Urothelium cell line (cell line): ENCODE results near the gene KRT1.
A peak's percentile ranks its signal among the peaks of the same experiment; 100 is the strongest.

Experiments used
- DNase-seq: peaks from one replicate; pipeline ENCODE4 v3.0.0; 2011; ENCODE audit warnings: low spot score, mixed read lengths
- FAIRE-seq: peaks from 2 replicates; lab custom pipeline; 2011; peaks lifted over from hg19 to GRCh38; lab: Jason Lieb, UNC

KRT1 gene

GRCh38 chr12:52662918-52663229, 17.3 kb downstream of the KRT1 start:
- FAIRE-seq (no peak), DNase-seq (no peak)

- no peak for DNase-seq
- FAIRE-seq: no peak
Observed at GRCh38 chr12:52662093-52662917, 17.9 kb downstream of the KRT1 start.

GRCh38 chr12:52661668-52662067, 18.5 kb downstream of the KRT1 start:
- DNase-seq: no peak
- no peak for FAIRE-seq

- DNase-seq: no peak
- FAIRE-seq: no peak
Observed at GRCh38 chr12:52660934-52661499, 19.2 kb downstream of the KRT1 start.

GRCh38 chr12:52659951-52660350, 20.3 kb downstream of the KRT1 start:
- no peak for DNase-seq
- FAIRE-seq: no peak

- DNase-seq: no peak
- FAIRE-seq: no peak
Observed at GRCh38 chr12:52659395-52659794, 20.8 kb downstream of the KRT1 start.

- FAIRE-seq (no peak), DNase-seq (no peak)
Observed at GRCh38 chr12:52658196-52658595, 22.0 kb downstream of the KRT1 start.

GRCh38 chr12:52657250-52657902, 22.8 kb downstream of the KRT1 start:
- DNase-seq: no peak
- FAIRE-seq: no peak

GRCh38 chr12:52656616-52657015, 23.6 kb downstream of the KRT1 start:
- FAIRE-seq: no peak
- DNase-seq: no peak

- FAIRE-seq (no peak), DNase-seq (no peak)
Observed at GRCh38 chr12:52655720-52656124, 24.5 kb downstream of the KRT1 start.

GRCh38 chr12:52655251-52655650, 25.0 kb downstream of the KRT1 start:
- no peak for FAIRE-seq
- DNase-seq: peak; percentile 14

GRCh38 chr12:52651726-52652261, 28.4 kb downstream of the KRT1 start, which contains the start of gene KRT2:
Gene KRT2 (minus strand): TSS chr12:52652211. CDS start chr12:52652142, 69 bp downstream.
- FAIRE-seq (no peak), DNase-seq (no peak)

GRCh38 chr12:52650520-52651081, 29.6 kb downstream of the KRT1 start:
- DNase-seq (no peak), FAIRE-seq (no peak)

- DNase-seq (no peak), FAIRE-seq (no peak)
Observed at GRCh38 chr12:52649066-52649465, 31.1 kb downstream of the KRT1 start.

- DNase-seq (no peak), FAIRE-seq (peak; percentile 5)
Observed at GRCh38 chr12:52648012-52648550, 32.1 kb downstream of the KRT1 start.

- no peak for DNase-seq
- no peak for FAIRE-seq
Observed at GRCh38 chr12:52647601-52648000, 32.6 kb downstream of the KRT1 start.

GRCh38 chr12:52646613-52647012, 33.6 kb downstream of the KRT1 start:
- FAIRE-seq (no peak), DNase-seq (no peak)

GRCh38 chr12:52645982-52646381, 34.2 kb downstream of the KRT1 start:
- DNase-seq: no peak
- FAIRE-seq: no peak

- FAIRE-seq (no peak), DNase-seq (no peak)
Observed at GRCh38 chr12:52645120-52645761, 35.0 kb downstream of the KRT1 start.

- no peak for DNase-seq
- FAIRE-seq: no peak
Observed at GRCh38 chr12:52644078-52644415, 36.2 kb downstream of the KRT1 start.
